C4-2B (cell line): ENCODE measurements around the gene TMEM80.

Experiments
- H3K27ac ChIP-seq: fragments of 450-650 bp; 2 replicates; pipeline ENCODE4 v1.5.1; 2017
- ZFX ChIP-seq: fragments of 450-650 bp; IDR thresholded peaks from 2 replicates; pipeline ENCODE4 v1.6.1; 2017
- TF ChIP-seq, protein P1 (sequence below): fragments of 450-650 bp; conservative IDR thresholded peaks from 2 replicates; pipeline ENCODE4 v1.5.1; 2017; ENCODE audit warnings: mild to moderate bottlenecking

Gene TMEM80

GRCh38 chr11:665704-666281 lies 29.8 kb upstream of the TMEM80 start:
- TF ChIP-seq ZFX = no peak
- TF ChIP-seq, protein P1, sequence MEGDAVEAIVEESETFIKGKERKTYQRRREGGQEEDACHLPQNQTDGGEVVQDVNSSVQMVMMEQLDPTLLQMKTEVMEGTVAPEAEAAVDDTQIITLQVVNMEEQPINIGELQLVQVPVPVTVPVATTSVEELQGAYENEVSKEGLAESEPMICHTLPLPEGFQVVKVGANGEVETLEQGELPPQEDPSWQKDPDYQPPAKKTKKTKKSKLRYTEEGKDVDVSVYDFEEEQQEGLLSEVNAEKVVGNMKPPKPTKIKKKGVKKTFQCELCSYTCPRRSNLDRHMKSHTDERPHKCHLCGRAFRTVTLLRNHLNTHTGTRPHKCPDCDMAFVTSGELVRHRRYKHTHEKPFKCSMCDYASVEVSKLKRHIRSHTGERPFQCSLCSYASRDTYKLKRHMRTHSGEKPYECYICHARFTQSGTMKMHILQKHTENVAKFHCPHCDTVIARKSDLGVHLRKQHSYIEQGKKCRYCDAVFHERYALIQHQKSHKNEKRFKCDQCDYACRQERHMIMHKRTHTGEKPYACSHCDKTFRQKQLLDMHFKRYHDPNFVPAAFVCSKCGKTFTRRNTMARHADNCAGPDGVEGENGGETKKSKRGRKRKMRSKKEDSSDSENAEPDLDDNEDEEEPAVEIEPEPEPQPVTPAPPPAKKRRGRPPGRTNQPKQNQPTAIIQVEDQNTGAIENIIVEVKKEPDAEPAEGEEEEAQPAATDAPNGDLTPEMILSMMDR = no peak
- peak overlapping the region; percentile 75 for H3K27ac ChIP-seq

DNA sequence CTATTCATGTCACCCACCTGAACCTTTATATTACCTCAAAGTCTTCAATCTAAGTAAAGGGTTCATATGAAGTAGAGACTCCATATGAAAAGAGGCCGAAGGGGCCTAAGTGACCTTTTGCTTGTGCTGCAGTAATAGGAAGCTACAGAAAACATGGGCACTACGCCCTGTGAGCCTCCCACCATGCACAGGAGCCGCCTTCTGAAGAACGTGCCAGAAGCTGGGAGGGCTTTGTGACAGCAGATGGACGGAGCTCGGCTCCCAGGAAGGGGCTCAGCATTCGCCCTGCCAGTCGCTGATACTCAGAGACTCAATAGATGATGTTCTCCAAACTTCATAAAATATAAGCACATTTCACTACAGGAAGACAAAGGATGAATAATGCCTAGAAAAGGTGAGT lies 21.8 kb upstream of the TMEM80 start:
- TF ChIP-seq, protein P1 = no peak
- no peak for TF ChIP-seq ZFX
- no peak overlapping the region for H3K27ac ChIP-seq

- TF ChIP-seq, protein P1 = no peak
- TF ChIP-seq ZFX = no peak
- H3K27ac ChIP-seq = no peak overlapping the region
These were observed 21.2 kb upstream of the TMEM80 start for GRCh38 chr11:674406-674805.

- TF ChIP-seq, protein P1 = no peak
- TF ChIP-seq ZFX = no peak
- H3K27ac ChIP-seq = no peak overlapping the region
These were observed 17.3 kb upstream of the TMEM80 start for GRCh38 chr11:678297-678696.

DNA sequence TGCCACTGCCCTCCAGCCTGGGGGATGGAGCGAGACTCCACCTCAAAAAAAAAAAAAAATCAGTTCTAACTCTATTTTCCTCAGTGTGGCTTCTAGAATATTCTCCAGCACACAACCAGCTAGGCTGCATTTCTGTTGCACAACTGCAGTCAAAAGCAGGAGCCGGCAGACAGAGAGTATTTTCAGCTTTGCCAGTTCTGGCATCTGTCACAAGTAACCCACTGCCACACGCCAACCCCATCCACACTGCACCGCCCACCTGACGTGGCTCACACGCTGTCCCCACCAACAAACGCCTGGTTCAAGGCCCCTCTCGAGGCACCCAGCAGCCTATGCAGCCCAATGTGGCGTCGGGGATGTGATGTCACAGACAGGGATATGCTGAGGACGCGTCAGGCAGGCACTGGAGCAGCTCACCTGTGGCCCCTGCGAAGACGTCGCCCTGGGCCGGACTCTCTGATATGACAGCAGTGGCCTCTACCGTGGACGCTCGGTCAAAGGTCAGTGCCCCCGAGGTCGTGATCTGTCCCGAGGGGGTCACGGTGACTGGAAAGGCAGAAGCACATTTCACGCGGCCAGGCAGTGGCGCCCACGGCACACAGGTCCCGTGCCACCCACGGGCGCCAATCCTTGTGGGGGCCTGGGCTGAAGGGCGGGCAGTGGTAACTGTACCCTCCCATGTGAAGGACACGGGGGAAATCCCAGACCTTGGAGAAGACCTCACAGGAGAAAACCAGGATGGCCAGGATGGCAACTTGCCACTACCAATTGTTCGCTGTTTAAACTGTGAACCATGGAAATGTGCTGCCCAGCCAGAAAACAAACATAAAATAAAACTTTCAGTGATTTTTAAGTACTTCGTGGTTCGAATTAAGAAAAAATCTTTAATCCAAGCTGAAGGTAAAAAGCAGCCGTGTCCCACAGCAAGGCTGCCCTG lies 16.1 kb upstream of the TMEM80 start:
- TF ChIP-seq ZFX = no peak
- TF ChIP-seq, protein P1 = no peak
- H3K27ac ChIP-seq = no peak overlapping the region

DNA sequence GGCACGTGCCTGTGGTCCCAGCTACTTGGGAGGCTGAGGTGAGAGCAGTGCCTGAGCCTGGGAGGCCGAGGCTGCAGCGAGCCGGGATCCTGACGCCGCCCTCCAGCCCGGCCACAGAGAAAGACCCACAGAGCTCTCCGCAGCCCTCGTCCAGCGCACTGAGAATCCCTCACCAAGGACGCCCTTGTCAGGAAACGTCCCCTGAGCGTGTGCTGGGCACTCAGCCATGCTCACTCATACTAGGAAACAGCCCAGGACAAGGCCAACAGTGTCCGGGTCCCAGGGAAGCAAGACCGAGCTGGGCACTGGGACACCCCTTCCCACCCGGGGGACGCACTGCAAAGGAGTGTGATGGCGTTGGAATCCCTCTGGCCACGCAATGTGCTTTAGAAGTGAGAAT lies 15.1 kb upstream of the TMEM80 start:
- no peak for TF ChIP-seq ZFX
- TF ChIP-seq, protein P1 = no peak

DNA sequence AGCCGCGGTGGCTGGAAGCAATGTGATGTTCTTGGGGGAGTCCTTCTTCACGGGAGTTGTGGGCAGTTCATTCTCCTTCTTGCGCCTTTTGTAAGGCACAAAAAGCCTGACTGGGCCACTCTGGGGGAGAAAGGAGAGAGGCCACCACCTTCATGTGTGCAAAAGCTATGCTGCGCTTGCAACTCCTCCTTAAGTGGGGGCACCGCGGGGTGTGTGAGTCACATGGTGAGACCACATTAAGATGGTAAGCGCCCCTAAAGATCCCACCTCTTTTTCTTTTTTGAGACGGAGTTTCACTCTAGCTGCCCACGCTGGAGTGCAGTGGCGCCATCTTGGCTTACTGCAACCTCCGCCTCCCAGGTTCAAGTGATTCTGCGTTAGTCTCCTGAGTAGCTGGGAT lies 14.6 kb upstream of the TMEM80 start:
- no peak overlapping the region for H3K27ac ChIP-seq
- TF ChIP-seq, protein P1 = no peak
- TF ChIP-seq ZFX = no peak

More for the DNA sequence above, 15.1 kb upstream of the TMEM80 start:
- H3K27ac ChIP-seq = no peak overlapping the region
